Natural killer cell (primary cell): ENCODE data around the gene C11orf98. TPM values are rescaled to one million over a fixed set of nuclear protein-coding genes. Genes with fewer than 3 reads are reported as not detected.
"Not testable (repeated sequence)": the region's sequence is repeated elsewhere in the genome, so short reads cannot be mapped to it uniquely, and the experiment has no call there.

Source experiments
- ATAC-seq, 3 donors: fragments of 150-1000 bp in 2 of 3; fragments of 200-7000 bp in 1 of 3; cut with Tn5 transposase; 1 replicate in 1 of 3; 2 replicates in 2 of 3; pipeline ENCODE4 v1.10.0; 2021; ENCODE audit warnings: mild to moderate bottlenecking in 2 of 3, moderate library complexity in 2 of 3
- DNase-seq, 2 donors: peaks; one replicate each; pipeline versions ENCODE4 v3.0.0 to v3.0.0-alpha.2; 2013 to 2021; ENCODE audit warnings: mixed read lengths in 1 of 2
- H3K27ac ChIP-seq: one replicate; pipeline ENCODE4 v1.5.1; 2013; ENCODE audit warnings: mild to moderate bottlenecking, low read length
- H3K27me3 ChIP-seq: one replicate; pipeline ENCODE4 v1.6.1; 2013; ENCODE audit warnings: low read length; ENCODE audit not compliant: control insufficient read depth, insufficient read depth
- H3K36me3 ChIP-seq: one replicate; pipeline ENCODE4 v1.6.1; 2013; ENCODE audit warnings: low read length; ENCODE audit not compliant: control insufficient read depth, insufficient read depth
- H3K4me1 ChIP-seq: one replicate; pipeline ENCODE4 v1.6.1; 2013; ENCODE audit warnings: low read length; ENCODE audit not compliant: control insufficient read depth, insufficient read depth
- H3K4me3 ChIP-seq: one replicate; pipeline ENCODE4 v1.5.1; 2013; ENCODE audit warnings: low read length
- H3K9me3 ChIP-seq: one replicate; pipeline ENCODE4 v1.6.1; 2013; ENCODE audit warnings: low read length; ENCODE audit not compliant: control insufficient read depth, insufficient read depth
- H3K27ac Mint-ChIP-seq, 2 donors: one replicate each; pipeline ENCODE4 v1.8.0; 2022; ENCODE audit warnings: mild to moderate bottlenecking in 2 of 2, mixed read lengths in 2 of 2, moderate library complexity in 1 of 2
- H3K27me3 Mint-ChIP-seq, 2 donors: one replicate each; pipeline ENCODE4 v1.8.0; 2022; ENCODE audit warnings: low read depth in 2 of 2, mixed read lengths in 2 of 2
- H3K36me3 Mint-ChIP-seq: one replicate; pipeline ENCODE4 v1.8.0; 2022; ENCODE audit warnings: mixed read lengths
- H3K4me1 Mint-ChIP-seq, 2 donors: one replicate each; pipeline ENCODE4 v1.8.0; 2022; ENCODE audit warnings: mixed read lengths in 2 of 2
- H3K4me3 Mint-ChIP-seq: one replicate; pipeline ENCODE4 v1.8.0; 2022; ENCODE audit warnings: mild to moderate bottlenecking, moderate library complexity, mixed read lengths
- H3K9me3 Mint-ChIP-seq, 2 donors: one replicate each; pipeline ENCODE4 v1.8.0; 2022; ENCODE audit warnings: mixed read lengths in 2 of 2
- WGBS: methylation state at CpG from one replicate; pipeline ENCODE4 v1.1.7; 2013; ENCODE audit warnings: missing lambda C conversion rate; ENCODE audit not compliant: insufficient coverage; 5-methylcytosine and 5-hydroxymethylcytosine counted together
- intact Hi-C: fragments of 100-400 bp; cut with micrococcal nuclease; formaldehyde crosslinking; loops from one replicate; pipeline ENCODE4 v1.14.2; 2022
- total RNA-seq, 4 donors: library from RNA; stranded (reverse); fragments of 120-200 nt in 1 of 4; gene quantifications; one replicate each; pipeline versions ENCODE4 v1.2.3 to v1.2.4, GENCODE V29; 2013 to 2022
- TF ChIP-seq, protein P1 (sequence below): fragments of 200-600 bp; IDR thresholded peaks from one replicate; pipeline ENCODE4 v1.8.0; 2022; ENCODE audit warnings: antibody characterized with exemption

Gene C11orf98
- total RNA-seq, 3 donors from 2014 or later (not counting 1 experiment from before 2014, with no cell fraction given) = 36.5 to 57.9 (median 39.1) TPM

GRCh38 chr11:62654297-62654696 is 10.7 kb downstream of the C11orf98 start:
- no peaks in the 10 kb centered on the region for H3K9me3 Mint-ChIP-seq
- TF ChIP-seq, protein P1, sequence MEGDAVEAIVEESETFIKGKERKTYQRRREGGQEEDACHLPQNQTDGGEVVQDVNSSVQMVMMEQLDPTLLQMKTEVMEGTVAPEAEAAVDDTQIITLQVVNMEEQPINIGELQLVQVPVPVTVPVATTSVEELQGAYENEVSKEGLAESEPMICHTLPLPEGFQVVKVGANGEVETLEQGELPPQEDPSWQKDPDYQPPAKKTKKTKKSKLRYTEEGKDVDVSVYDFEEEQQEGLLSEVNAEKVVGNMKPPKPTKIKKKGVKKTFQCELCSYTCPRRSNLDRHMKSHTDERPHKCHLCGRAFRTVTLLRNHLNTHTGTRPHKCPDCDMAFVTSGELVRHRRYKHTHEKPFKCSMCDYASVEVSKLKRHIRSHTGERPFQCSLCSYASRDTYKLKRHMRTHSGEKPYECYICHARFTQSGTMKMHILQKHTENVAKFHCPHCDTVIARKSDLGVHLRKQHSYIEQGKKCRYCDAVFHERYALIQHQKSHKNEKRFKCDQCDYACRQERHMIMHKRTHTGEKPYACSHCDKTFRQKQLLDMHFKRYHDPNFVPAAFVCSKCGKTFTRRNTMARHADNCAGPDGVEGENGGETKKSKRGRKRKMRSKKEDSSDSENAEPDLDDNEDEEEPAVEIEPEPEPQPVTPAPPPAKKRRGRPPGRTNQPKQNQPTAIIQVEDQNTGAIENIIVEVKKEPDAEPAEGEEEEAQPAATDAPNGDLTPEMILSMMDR = no peak
- H3K4me3 ChIP-seq = no peak overlapping the region
- peaks cover 0 to 3% of the 10 kb centered on the region in 2 donors for H3K27me3 Mint-ChIP-seq
- H3K27ac Mint-ChIP-seq = peak overlapping the region; percentile 98 to 99
- no peaks in the 10 kb centered on the region for H3K9me3 ChIP-seq
- no peaks in the 10 kb centered on the region for H3K27me3 ChIP-seq
- peaks cover 6% of the 10 kb centered on the region for H3K36me3 ChIP-seq
- intact Hi-C loops = no loop called here
- H3K27ac ChIP-seq = no peak overlapping the region
- peak in 1 of 2 donors; percentile 5 for DNase-seq
- H3K4me1 ChIP-seq = peaks cover 22% of the 10 kb centered on the region
- WGBS = 94% methylated on average over 7 of the region's 11 CpGs
- H3K36me3 Mint-ChIP-seq = no peaks in the 10 kb centered on the region
- peaks cover 15 to 17% of the 10 kb centered on the region in 2 donors for H3K4me1 Mint-ChIP-seq
- H3K4me3 Mint-ChIP-seq = peak overlapping the region; percentile 52
- no peak for ATAC-seq

DNA sequence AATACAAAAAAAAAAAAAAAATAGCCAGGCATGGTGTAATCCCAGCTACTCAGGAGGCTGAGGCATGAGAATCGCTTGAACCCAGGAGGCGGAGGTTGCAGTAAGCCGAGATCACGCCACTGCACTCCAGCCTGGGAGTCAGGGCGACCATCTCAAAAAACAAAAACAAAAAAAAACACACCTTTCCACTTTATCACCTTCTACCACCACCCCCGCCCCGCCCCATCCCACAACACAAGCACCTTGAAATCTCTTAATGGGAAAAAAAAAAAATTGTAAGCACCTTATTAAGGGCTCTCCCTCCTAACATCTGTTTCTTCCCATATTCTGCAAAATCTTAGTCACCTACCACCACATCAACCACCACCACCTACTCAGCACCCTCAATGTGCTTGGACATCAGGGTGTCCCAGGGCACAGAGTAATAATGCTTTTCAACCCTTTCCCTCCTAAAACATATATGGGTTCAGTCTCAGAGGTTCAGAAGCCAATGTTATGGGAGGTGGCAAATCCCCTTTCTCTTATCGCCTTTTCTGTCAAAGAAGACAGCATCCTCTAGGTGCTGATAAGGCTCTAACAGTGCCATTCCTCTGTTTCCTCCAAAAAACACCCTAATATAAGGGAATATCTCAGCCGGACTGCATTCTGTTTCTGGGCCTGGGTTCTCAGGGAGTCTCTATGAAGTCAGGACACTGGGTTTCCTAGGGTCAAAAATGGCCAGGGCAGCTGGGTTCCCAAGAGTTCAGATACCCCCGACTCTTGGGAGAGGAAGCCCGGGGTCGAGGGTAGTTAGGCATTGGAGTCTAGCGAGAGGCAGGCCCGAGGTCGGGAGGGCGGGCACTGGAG is 12.6 kb downstream of the C11orf98 start:
- intact Hi-C loops = no loop called here
- peaks cover 24% of the 10 kb centered on the region for H3K4me1 ChIP-seq
- no peaks in the 10 kb centered on the region for H3K9me3 Mint-ChIP-seq
- peak overlapping the region; percentile 83 for H3K27ac ChIP-seq
- H3K27ac Mint-ChIP-seq = peak overlapping the region; percentile 98 to 99
- DNase-seq (peak in 1 of 2 donors; percentile 44), ATAC-seq (peak in 2 of 3 donors; percentile 2 to 6)
- 39% methylated on average over 15 of the region's 16 CpGs for WGBS
- H3K9me3 ChIP-seq = no peaks in the 10 kb centered on the region
- peak overlapping the region; percentile 90 for H3K4me3 ChIP-seq
- peaks cover 15 to 17% of the 10 kb centered on the region in 2 donors for H3K4me1 Mint-ChIP-seq
- peak overlapping the region; percentile 99 for H3K4me3 Mint-ChIP-seq
- H3K27me3 Mint-ChIP-seq = peaks cover 0 to 3% of the 10 kb centered on the region in 2 donors
- peaks cover 24% of the 10 kb centered on the region for H3K36me3 ChIP-seq
- H3K27me3 ChIP-seq = no peaks in the 10 kb centered on the region
- no peaks in the 10 kb centered on the region for H3K36me3 Mint-ChIP-seq
- TF ChIP-seq, protein P1 = no peak

DNA sequence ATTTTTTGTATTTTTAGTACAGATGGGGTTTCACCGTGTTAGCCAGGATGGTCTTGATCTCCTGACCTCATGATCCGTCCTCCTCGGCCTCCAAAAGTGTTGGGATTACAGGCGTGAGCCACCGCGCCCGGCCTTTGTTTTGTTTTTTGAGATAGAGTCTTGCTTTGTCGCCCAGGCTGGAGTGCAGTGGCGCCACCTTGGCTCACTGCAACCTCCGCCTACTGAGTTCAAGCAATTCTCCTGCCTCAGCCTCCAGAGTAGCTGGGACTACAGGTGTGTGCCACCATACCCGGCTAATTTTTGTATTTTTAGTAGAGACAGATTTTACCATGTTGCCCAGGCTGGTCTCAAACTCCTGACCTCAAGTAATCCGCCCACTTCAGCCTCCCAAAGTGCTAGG is 14.7 kb downstream of the C11orf98 start:
- H3K27ac Mint-ChIP-seq, H3K27ac ChIP-seq, H3K4me3 Mint-ChIP-seq, intact Hi-C loops, H3K27me3 ChIP-seq, H3K9me3 ChIP-seq, H3K9me3 Mint-ChIP-seq, H3K36me3 Mint-ChIP-seq, ATAC-seq, DNase-seq, H3K27me3 Mint-ChIP-seq, H3K4me3 ChIP-seq: not testable (repeated sequence)
- 95% methylated on average over 12 of the region's 12 CpGs for WGBS
- H3K4me1 Mint-ChIP-seq = peaks cover 23 to 29% of the 10 kb centered on the region in 2 donors
- H3K36me3 ChIP-seq = peaks cover 24% of the 10 kb centered on the region
- H3K4me1 ChIP-seq = peaks cover 40% of the 10 kb centered on the region

GRCh38 chr11:62649486-62649885 is 15.5 kb downstream of the C11orf98 start:
- peaks cover 0 to 3% of the 10 kb centered on the region in 2 donors for H3K27me3 Mint-ChIP-seq
- no peaks in the 10 kb centered on the region for H3K27me3 ChIP-seq
- H3K27ac ChIP-seq = no peak overlapping the region
- H3K4me3 ChIP-seq = no peak overlapping the region
- no peak for ATAC-seq
- peaks cover 44% of the 10 kb centered on the region for H3K4me1 ChIP-seq
- TF ChIP-seq, protein P1 = no peak
- intact Hi-C loops = no loop called here
- H3K36me3 ChIP-seq = peaks cover 24% of the 10 kb centered on the region
- H3K27ac Mint-ChIP-seq = no peak overlapping the region
- H3K36me3 Mint-ChIP-seq = no peaks in the 10 kb centered on the region
- DNase-seq = peak in 1 of 2 donors; percentile 4
- H3K9me3 Mint-ChIP-seq = no peaks in the 10 kb centered on the region
- H3K9me3 ChIP-seq = no peaks in the 10 kb centered on the region
- WGBS = 97% methylated on average over 10 of the region's 11 CpGs
- peak overlapping the region; percentile 25 for H3K4me3 Mint-ChIP-seq
- H3K4me1 Mint-ChIP-seq = peaks cover 23 to 29% of the 10 kb centered on the region in 2 donors
